ENCODE measurements around the gene OR10A6. TPM values are rescaled to one million over a fixed set of nuclear protein-coding genes. Genes with fewer than 3 reads are reported as not detected.

Gene OR10A6
- polyA plus RNA-seq, 1 donor from 2014 or later: not detected

GRCh38 chr11:7971846-7972245 lies 40.8 kb upstream of the OR10A6 start:
- H3K9me2 ChIP-seq (ENCODE audit: insufficient read depth, low read length): no peaks in the 10 kb centered on the region
- TF ChIP-seq TAF1 (IDR thresholded peaks at IDR 0.05; ENCODE audit: low read depth) (no peak), EP300 (conservative IDR thresholded peaks at IDR 0.05; ENCODE audit: poor library complexity, severe bottlenecking) (no peak), MXI1 (conservative IDR thresholded peaks at IDR 0.05; ENCODE audit: poor library complexity, severe bottlenecking) (no peak), EZH2 (IDR thresholded peaks at IDR 0.05; ENCODE audit: borderline replicate concordance, insufficient read depth, low read length, poor library complexity, severe bottlenecking) (no peak), SMC3 (conservative IDR thresholded peaks at IDR 0.05; ENCODE audit: poor library complexity) (no peak)
- TF ChIP-seq, protein P1, sequence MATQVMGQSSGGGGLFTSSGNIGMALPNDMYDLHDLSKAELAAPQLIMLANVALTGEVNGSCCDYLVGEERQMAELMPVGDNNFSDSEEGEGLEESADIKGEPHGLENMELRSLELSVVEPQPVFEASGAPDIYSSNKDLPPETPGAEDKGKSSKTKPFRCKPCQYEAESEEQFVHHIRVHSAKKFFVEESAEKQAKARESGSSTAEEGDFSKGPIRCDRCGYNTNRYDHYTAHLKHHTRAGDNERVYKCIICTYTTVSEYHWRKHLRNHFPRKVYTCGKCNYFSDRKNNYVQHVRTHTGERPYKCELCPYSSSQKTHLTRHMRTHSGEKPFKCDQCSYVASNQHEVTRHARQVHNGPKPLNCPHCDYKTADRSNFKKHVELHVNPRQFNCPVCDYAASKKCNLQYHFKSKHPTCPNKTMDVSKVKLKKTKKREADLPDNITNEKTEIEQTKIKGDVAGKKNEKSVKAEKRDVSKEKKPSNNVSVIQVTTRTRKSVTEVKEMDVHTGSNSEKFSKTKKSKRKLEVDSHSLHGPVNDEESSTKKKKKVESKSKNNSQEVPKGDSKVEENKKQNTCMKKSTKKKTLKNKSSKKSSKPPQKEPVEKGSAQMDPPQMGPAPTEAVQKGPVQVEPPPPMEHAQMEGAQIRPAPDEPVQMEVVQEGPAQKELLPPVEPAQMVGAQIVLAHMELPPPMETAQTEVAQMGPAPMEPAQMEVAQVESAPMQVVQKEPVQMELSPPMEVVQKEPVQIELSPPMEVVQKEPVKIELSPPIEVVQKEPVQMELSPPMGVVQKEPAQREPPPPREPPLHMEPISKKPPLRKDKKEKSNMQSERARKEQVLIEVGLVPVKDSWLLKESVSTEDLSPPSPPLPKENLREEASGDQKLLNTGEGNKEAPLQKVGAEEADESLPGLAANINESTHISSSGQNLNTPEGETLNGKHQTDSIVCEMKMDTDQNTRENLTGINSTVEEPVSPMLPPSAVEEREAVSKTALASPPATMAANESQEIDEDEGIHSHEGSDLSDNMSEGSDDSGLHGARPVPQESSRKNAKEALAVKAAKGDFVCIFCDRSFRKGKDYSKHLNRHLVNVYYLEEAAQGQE (IDR thresholded peaks at IDR 0.05; ENCODE audit: borderline replicate concordance): no peak
- TF ChIP-seq, protein P2, sequence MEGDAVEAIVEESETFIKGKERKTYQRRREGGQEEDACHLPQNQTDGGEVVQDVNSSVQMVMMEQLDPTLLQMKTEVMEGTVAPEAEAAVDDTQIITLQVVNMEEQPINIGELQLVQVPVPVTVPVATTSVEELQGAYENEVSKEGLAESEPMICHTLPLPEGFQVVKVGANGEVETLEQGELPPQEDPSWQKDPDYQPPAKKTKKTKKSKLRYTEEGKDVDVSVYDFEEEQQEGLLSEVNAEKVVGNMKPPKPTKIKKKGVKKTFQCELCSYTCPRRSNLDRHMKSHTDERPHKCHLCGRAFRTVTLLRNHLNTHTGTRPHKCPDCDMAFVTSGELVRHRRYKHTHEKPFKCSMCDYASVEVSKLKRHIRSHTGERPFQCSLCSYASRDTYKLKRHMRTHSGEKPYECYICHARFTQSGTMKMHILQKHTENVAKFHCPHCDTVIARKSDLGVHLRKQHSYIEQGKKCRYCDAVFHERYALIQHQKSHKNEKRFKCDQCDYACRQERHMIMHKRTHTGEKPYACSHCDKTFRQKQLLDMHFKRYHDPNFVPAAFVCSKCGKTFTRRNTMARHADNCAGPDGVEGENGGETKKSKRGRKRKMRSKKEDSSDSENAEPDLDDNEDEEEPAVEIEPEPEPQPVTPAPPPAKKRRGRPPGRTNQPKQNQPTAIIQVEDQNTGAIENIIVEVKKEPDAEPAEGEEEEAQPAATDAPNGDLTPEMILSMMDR (IDR thresholded peaks at IDR 0.05; ENCODE audit: poor library complexity, severe bottlenecking): no peak
- H3F3A ChIP-seq (ENCODE audit: insufficient read depth, low read length, poor library complexity, severe bottlenecking): no peaks in the 10 kb centered on the region
- H3K27ac ChIP-seq (ENCODE audit: low read length): no peak overlapping the region
- no peaks in the 10 kb centered on the region for H3K9me3 ChIP-seq (ENCODE audit: low read length)
- H3K4me2 ChIP-seq (ENCODE audit: low read length): no peak overlapping the region
- H3K9ac ChIP-seq (ENCODE audit: low read length): no peak overlapping the region
- no peak overlapping the region for H2AFZ ChIP-seq (ENCODE audit: low read depth, low read length)
- H3K79me2 ChIP-seq (replicated peaks; ENCODE audit: insufficient read depth, low read length): no peaks in the 10 kb centered on the region
- no peak overlapping the region for H3K4me3 ChIP-seq (ENCODE audit: low read length)
- no peaks in the 10 kb centered on the region for H4K20me1 ChIP-seq (ENCODE audit: insufficient read depth)
- H3K27me3 ChIP-seq (ENCODE audit: insufficient read depth, low read depth, low read length): no peaks in the 10 kb centered on the region
- no peaks in the 10 kb centered on the region for H3K36me3 ChIP-seq (ENCODE audit: insufficient read depth, low read length)

GRCh38 chr11:7969756-7970646 lies 38.9 kb upstream of the OR10A6 start:
- no peak overlapping the region for H2AFZ ChIP-seq (ENCODE audit: low read depth, low read length)
- H3F3A ChIP-seq (ENCODE audit: insufficient read depth, low read length, poor library complexity, severe bottlenecking): no peaks in the 10 kb centered on the region
- H3K4me3 ChIP-seq (ENCODE audit: low read length): no peak overlapping the region
- no peak overlapping the region for H3K27ac ChIP-seq (ENCODE audit: low read length)
- no peak for TF ChIP-seq MXI1 (conservative IDR thresholded peaks at IDR 0.05; ENCODE audit: poor library complexity, severe bottlenecking)
- TF ChIP-seq EZH2 (IDR thresholded peaks at IDR 0.05; ENCODE audit: borderline replicate concordance, insufficient read depth, low read length, poor library complexity, severe bottlenecking): no peak
- no peak for TF ChIP-seq TAF1 (IDR thresholded peaks at IDR 0.05; ENCODE audit: low read depth)
- TF ChIP-seq, protein P2 (IDR thresholded peaks at IDR 0.05; ENCODE audit: poor library complexity, severe bottlenecking): no peak
- TF ChIP-seq, protein P1 (IDR thresholded peaks at IDR 0.05; ENCODE audit: borderline replicate concordance): no peak
- TF ChIP-seq RAD21 (conservative IDR thresholded peaks at IDR 0.05): no peak
- no peak for TF ChIP-seq EP300 (conservative IDR thresholded peaks at IDR 0.05; ENCODE audit: poor library complexity, severe bottlenecking)
- TF ChIP-seq POLR2AphosphoS5 (IDR thresholded peaks at IDR 0.05): no peak
- H3K9me3 ChIP-seq (ENCODE audit: low read length): no peaks in the 10 kb centered on the region
- no peak overlapping the region for H3K9ac ChIP-seq (ENCODE audit: low read length)
- no peaks in the 10 kb centered on the region for H3K36me3 ChIP-seq (ENCODE audit: insufficient read depth, low read length)
- H4K20me1 ChIP-seq (ENCODE audit: insufficient read depth): no peaks in the 10 kb centered on the region
- H3K4me2 ChIP-seq (ENCODE audit: low read length): no peak overlapping the region
- H3K9me2 ChIP-seq (ENCODE audit: insufficient read depth, low read length): no peaks in the 10 kb centered on the region
- no peaks in the 10 kb centered on the region for H3K79me2 ChIP-seq (replicated peaks; ENCODE audit: insufficient read depth, low read length)
- no peaks in the 10 kb centered on the region for H3K27me3 ChIP-seq (ENCODE audit: insufficient read depth, low read depth, low read length)

Data from neural cell (in vitro differentiated cells).